ACC112 (cell line): Measurements from ENCODE around the gene OPRD1.
"Not testable (repeated sequence)": the region's sequence is repeated elsewhere in the genome, so short reads cannot be mapped to it uniquely, and the experiment has no call there.

ENCODE experiments used
- H2AFZ ChIP-seq: fragments of 200-600 bp; sonication (generic); one replicate; pipeline ENCODE4 v1.6.0; 2017; ENCODE audit warnings: antibody characterized with exemption, low read length; ENCODE audit not compliant: unreplicated experiment
- H3K27ac ChIP-seq: fragments of 200-600 bp; sonication (generic); 2 replicates; pipeline ENCODE4 v1.5.1; 2014; ENCODE audit warnings: low read depth, mild to moderate bottlenecking, antibody characterized with exemption, low read length, moderate library complexity
- H3K27me3 ChIP-seq: fragments of 200-600 bp; sonication (generic); 2 replicates; pipeline ENCODE4 v1.6.1; 2014; ENCODE audit warnings: mild to moderate bottlenecking, antibody characterized with exemption, low read length, moderate library complexity, mixed read lengths; ENCODE audit not compliant: insufficient read depth
- H3K36me3 ChIP-seq: fragments of 200-600 bp; sonication (generic); 2 replicates; pipeline ENCODE4 v1.6.1; 2016; ENCODE audit warnings: mild to moderate bottlenecking, antibody characterized with exemption, low read length, moderate library complexity, mixed read lengths; ENCODE audit not compliant: insufficient read depth
- H3K4me1 ChIP-seq: fragments of 200-600 bp; sonication (generic); one replicate; pipeline ENCODE4 v1.6.1; 2016; ENCODE audit warnings: low read length, mixed read lengths; ENCODE audit not compliant: insufficient read depth, unreplicated experiment, control insufficient read depth
- H3K4me3 ChIP-seq: fragments of 200-600 bp; sonication (generic); 2 replicates; pipeline ENCODE4 v1.5.1; 2014; ENCODE audit warnings: mild to moderate bottlenecking, low read depth, low read length
- H3K79me2 ChIP-seq: fragments of 200-600 bp; sonication (generic); one replicate; pipeline ENCODE4 v1.6.0; 2016; ENCODE audit warnings: low read length; ENCODE audit not compliant: control insufficient read depth, unreplicated experiment, insufficient read depth

The OPRD1 gene

DNA sequence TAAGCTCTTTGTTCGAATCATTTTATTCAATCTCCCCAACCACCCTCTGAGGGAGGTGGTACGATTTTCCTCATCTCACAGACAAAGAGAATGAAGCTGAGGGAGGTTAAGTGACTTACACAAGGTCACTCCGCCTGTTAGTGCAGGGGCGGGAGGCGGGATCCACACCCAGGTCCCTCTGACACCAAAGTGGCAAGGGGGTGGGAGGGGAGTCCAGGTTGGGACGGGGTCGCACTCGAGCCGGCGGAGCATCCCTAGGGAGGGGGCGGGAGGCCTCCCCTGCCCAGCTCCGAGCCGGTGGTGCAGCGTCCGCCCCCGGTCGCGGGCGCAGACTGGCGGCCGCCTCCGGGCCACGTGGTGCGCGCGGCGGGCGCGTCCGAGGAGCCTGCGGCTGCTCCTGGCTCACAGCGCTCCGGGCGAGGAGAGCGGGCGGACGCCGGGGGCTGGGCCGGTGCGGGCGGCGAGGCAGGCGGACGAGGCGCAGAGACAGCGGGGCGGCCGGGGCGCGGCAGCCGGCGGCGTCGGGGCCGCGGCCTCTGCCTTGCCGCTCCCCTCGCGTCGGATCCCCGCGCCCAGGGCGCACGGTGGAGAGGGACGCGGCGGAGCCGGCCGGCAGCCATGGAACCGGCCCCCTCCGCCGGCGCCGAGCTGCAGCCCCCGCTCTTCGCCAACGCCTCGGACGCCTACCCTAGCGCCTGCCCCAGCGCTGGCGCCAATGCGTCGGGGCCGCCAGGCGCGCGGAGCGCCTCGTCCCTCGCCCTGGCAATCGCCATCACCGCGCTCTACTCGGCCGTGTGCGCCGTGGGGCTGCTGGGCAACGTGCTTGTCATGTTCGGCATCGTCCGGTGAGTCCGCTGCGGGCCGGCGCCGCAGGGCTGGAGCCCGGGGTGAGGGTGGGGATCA, at the start of gene OPRD1:
TSS of gene OPRD1 (plus strand) at position 405 of the 903 bp plus-strand sequence. CDS start at position 619, 214 bp downstream.
- no peak within 1 kb of the TSS for H3K27ac ChIP-seq
- peaks cover 74% of the 10 kb centered on the region for H3K27me3 ChIP-seq
- H3K4me1 ChIP-seq, result no peaks in the 10 kb centered on the region
- no peak within 1 kb of the TSS for H2AFZ ChIP-seq
- H3K79me2 ChIP-seq, result no peaks in the 10 kb centered on the region
- no peak within 1 kb of the TSS for H3K4me3 ChIP-seq
- no peaks in the 10 kb centered on the region for H3K36me3 ChIP-seq

DNA sequence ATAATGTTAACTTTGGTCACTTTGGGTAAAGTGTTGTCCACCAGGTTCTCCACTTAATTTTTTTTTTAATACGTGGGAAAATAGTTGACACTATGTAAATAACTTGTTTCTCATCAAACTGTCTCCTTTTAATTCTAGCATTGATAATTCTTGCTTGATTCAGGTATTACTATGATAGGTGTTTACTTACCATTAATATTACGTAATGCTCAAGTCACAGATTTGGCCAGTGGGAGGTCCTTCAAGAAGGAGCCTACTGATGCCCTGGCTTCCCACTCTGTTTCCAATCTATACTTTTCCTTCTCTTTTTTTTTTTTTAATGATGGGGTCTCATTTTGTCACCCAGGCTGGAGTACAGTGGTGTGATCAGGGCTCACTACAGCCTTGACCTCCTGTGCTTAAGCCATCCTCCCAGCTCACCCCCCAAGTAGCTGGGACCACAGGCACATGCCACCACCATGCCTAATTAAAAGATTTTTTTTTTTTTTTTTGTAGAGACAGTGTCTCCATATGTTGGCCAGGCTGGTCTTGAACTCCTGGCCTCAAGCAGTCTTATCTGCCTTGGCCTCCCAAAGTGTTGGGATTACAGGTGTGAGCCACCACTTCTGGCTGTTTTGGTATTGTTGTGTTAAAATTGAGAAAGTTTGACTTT, 45.3 kb upstream of the OPRD1 start:
- Histone ChIP-seq H3K27ac (no peak overlapping the region), H3K36me3 (peaks cover 16% of the 10 kb centered on the region), H3K4me3 (no peak overlapping the region), H2AFZ (no peak overlapping the region), H3K4me1 (no peaks in the 10 kb centered on the region), H3K79me2 (peaks cover 34% of the 10 kb centered on the region), H3K27me3 (no peaks in the 10 kb centered on the region)

DNA sequence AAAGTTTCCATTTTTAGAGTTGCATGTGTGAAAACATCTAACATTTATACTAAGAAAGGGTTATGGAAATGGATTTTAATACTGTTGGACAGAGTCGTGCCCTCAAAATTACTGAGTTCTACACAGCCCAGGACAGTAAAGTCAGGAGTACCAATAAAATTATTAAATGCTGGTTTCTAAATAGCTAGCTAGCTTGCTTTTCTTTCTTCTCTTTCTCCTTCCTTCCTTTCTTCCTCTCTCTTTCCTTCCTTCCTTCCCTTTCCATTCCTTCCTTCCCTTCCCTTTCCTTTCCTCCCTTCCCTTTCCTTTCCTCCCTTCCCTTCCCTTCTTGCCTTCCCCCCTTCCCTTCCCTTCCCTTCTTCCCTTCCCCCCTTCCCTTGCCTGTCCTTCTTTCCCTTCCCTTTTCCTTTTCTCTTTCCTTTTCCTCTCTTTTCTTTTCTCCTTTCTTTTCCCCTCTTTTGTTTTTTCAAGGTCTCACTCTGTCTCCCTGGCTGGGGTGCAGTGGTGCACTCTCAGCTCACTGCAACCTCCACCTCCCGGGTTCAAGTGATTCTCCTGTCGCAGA, 41.3 kb upstream of the OPRD1 start:
- Histone ChIP-seq H3K36me3 (peaks cover 24% of the 10 kb centered on the region), H3K79me2 (peaks cover 17% of the 10 kb centered on the region)

DNA sequence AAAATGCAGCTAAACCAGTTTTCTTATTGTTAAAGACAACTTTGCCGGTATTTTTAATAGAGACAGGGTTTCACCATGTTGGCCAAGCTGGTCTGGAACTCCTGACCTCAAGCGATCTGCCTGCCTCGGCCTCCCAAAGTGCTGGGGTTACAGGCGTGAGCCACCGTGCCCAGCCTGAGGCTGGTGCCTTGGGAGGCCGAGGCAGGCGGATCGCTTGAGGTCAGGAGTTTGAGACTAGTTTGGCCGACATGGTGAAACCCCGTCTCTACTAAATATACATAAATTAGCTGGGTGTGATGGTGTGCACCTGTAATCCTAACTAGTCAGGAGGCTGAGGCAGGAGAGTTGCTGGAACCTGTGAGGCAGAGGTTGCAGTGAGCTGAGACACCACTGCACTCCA, 40.0 kb upstream of the OPRD1 start:
- H3K79me2 ChIP-seq, H3K4me1 ChIP-seq, H3K27ac ChIP-seq: not testable (repeated sequence)

More for the DNA sequence above, 41.3 kb upstream of the OPRD1 start:
- H3K4me1 ChIP-seq, result no peaks in the 10 kb centered on the region
- H2AFZ ChIP-seq, result no peak overlapping the region
- no peaks in the 10 kb centered on the region for H3K27me3 ChIP-seq
- H3K27ac ChIP-seq, result no peak overlapping the region
- no peak overlapping the region for H3K4me3 ChIP-seq

DNA sequence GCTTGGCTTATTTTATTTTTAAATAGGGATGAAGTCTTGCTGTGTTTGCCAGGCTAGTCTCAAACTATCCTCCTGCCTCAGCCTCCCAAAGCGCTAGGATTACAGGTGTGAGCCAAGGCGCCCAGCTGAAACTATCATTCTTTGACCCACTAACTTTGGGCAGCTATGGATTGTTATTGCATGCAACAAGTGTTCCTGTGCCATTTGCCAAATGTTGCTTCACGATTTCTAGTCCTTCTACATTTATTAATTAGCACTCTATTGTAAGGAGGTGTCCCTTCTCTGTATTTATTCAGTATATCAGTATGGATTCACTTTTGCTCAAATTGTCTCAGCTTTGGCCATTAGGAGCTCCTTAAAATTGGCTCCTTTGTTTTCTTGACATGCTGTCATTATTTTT, 38.9 kb upstream of the OPRD1 start:
- Histone ChIP-seq H3K4me1 (no peaks in the 10 kb centered on the region), H2AFZ (no peak overlapping the region), H3K79me2 (peaks cover 3% of the 10 kb centered on the region), H3K27ac (no peak overlapping the region), H3K36me3 (peaks cover 20% of the 10 kb centered on the region), H3K27me3 (no peaks in the 10 kb centered on the region), H3K4me3 (no peak overlapping the region)

More for the DNA sequence above, 40.0 kb upstream of the OPRD1 start:
- H3K36me3 ChIP-seq, result peaks cover 20% of the 10 kb centered on the region
- not testable (repeated sequence) for H3K27me3 ChIP-seq, H2AFZ ChIP-seq, H3K4me3 ChIP-seq

DNA sequence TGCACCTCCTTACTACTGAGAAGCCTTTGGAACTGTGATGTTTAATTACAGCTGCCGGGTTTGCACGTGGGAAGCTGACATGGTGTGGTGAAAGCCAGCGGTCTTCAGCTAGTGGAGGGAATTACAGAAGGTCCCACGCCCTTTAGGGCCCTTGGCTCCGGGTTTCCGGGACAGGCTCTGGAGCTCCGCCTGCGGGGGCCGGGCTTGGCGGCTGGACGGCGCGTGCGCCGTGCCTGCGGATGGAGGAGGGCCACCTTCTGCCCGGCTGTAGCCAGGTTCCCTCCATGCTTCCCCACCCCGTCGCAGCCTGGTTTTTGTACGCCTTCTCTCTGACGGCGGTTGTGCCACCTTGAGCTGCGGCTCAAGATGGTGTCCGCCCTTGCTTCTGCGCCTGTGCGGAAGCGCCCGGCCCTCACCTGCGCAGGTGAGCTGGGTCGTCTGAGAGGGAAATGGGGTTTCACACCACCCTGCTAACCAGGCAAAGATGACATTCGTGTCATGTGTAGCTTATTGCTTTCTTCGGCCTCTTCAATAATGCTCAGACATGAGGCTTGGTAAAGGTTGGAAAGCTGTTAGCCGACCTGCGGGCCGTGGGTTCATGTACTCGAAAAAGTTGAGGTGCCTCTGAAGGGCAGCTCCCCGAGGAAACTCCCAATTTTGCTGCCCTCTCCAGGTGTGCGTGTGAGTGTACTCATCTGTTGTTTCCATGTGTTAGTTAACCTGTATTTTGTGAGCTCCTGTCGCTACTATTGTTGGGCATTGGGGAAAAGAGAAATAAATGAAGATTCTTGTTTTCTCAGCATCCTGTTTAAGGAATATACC, 36.6 kb upstream of the OPRD1 start:
- Histone ChIP-seq H3K79me2 (no peaks in the 10 kb centered on the region), H3K27ac (no peak overlapping the region), H3K4me3 (peak overlapping the region; percentile 67), H2AFZ (no peak overlapping the region), H3K4me1 (no peaks in the 10 kb centered on the region), H3K27me3 (no peaks in the 10 kb centered on the region), H3K36me3 (0 out of 2 replicates have a peak, but pooled peaks cover 8% of the 10 kb centered on the region)

DNA sequence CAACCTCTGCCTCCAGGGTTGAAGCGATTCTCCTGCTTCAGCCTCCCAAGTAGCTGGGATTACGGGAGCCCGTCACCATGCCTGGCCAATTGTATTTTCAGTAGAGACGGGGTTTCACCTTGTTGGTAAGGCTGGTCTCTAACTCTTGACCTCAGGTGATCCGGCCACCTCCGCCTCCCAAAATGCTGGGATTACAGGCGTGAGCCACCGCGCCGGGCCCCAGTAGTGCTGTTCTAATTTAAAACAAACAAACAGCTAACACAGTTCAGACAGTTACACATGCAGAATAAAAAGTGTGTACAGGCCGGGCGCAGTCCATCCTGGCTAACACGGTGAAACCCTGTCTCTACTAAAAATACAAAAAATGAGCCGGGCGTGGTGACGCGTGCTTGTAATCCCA, 35.6 kb upstream of the OPRD1 start:
- 0 out of 2 replicates have a peak, but pooled peaks cover 8% of the 10 kb centered on the region for H3K36me3 ChIP-seq
- no peak overlapping the region for H3K4me3 ChIP-seq
- no peak overlapping the region for H3K27ac ChIP-seq
- H3K79me2 ChIP-seq, result no peaks in the 10 kb centered on the region
- H2AFZ ChIP-seq, result no peak overlapping the region
- H3K4me1 ChIP-seq, result no peaks in the 10 kb centered on the region
- H3K27me3 ChIP-seq, result no peaks in the 10 kb centered on the region

DNA sequence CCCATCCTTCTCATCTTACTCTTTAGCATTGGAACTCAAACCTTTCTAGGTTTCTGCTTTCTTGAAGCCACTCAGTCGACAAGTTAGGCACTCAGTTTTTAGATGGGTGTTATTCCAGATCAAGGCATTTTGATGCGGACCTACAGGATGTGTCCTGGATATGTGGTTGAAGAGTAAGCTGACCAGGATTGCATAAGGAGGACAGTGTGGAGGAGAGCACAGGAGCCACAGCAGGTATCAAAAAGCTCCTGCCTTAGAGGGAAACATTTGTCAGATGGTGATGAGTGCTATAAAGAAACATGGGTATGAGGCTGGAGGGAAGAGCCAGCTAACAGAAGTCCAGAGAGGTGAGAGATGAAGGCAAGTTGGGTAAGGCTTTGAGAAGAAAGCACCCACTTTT, 33.9 kb upstream of the OPRD1 start:
- no peak overlapping the region for H3K4me3 ChIP-seq
- no peak overlapping the region for H2AFZ ChIP-seq
- 0 out of 2 replicates have a peak, but pooled peaks cover under 1% of the 10 kb centered on the region for H3K36me3 ChIP-seq
- H3K27ac ChIP-seq, result no peak overlapping the region
- no peaks in the 10 kb centered on the region for H3K4me1 ChIP-seq
- H3K27me3 ChIP-seq, result no peaks in the 10 kb centered on the region
- no peaks in the 10 kb centered on the region for H3K79me2 ChIP-seq

DNA sequence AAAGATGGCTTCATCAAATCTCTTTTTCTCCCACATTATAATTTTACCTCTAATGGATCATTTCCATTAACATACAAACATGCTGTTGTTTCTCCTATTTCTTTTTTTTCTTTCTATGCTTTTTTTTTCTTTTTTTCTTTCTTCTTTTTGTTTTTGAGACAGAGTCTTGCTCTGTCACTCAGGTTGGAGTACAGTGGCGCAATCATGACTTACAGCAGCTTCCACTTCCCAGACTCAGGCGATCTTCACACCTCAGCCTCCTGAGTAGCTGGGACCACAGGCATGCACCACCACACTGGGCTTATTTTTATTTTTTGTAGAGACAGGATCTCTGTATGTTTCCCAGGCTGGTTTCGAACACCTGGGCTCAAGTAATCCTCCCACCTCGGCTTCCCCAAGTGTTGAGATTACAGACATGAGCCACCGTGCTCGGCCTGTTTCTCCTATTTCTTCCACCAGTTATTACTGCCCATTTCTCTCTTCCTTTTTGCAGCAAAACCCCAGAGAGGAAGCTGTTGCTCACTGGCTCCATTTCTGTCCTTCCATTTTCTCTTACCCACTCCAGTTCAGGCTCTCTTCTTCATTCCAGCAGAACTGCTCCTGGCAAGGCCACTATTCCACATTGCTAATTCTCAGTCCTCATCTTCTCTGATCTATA, 32.1 kb upstream of the OPRD1 start:
- Histone ChIP-seq H3K27me3 (no peaks in the 10 kb centered on the region), H3K27ac (no peak overlapping the region), H3K4me3 (no peak overlapping the region), H2AFZ (no peak overlapping the region), H3K36me3 (no peaks in the 10 kb centered on the region), H3K4me1 (no peaks in the 10 kb centered on the region), H3K79me2 (no peaks in the 10 kb centered on the region)

DNA sequence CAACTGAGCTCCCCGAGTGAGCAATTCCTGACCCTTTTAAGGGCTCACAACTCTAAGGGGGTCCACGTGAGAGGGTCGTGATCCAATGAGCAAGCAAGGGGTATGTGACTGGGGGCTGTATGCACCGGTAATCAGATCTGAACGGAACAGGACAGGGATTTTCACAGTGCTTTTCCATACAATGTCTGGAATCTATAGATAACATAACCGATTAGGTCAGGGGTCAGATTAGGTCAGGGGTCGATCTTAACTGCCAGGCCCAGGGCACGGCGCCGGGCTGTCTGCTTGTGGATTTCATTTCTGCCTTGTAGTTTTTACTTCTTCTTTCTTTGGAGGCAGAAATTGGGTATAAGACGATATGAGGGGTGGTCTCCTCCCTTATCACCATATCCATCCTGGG, 30.7 kb upstream of the OPRD1 start:
- Histone ChIP-seq H3K27me3 (no peaks in the 10 kb centered on the region), H3K4me1 (no peaks in the 10 kb centered on the region), H3K79me2 (no peaks in the 10 kb centered on the region), H3K36me3 (no peaks in the 10 kb centered on the region), H3K4me3 (no peak overlapping the region), H2AFZ (no peak overlapping the region), H3K27ac (no peak overlapping the region)
